CD4-positive, alpha-beta T cell (primary cell): ENCODE measurements around the gene KRTAP12-2. TPM values are rescaled to one million over a fixed set of nuclear protein-coding genes. Genes with fewer than 3 reads are reported as not detected.
A peak's percentile ranks its signal among the peaks of the same experiment; 100 is the strongest.

ENCODE experiments used
- ATAC-seq: fragments of 200-7000 bp; cut with Tn5 transposase; one replicate; pipeline ENCODE4 v1.10.0; 2022; ENCODE audit warnings: mild to moderate bottlenecking; ENCODE audit not compliant: poor library complexity
- CTCF ChIA-PET: fragments of 350-600 bp; sonication (Branson Sonifier 250); formaldehyde crosslinking; loops from one replicate; lab custom pipeline; 2021; ENCODE audit warnings: antibody characterized with exemption, inconsistent platforms; lab: Charles Lee
- POLR2A ChIA-PET: fragments of 350-600 bp; sonication (Branson Sonifier 250); formaldehyde crosslinking; loops from one replicate; lab custom pipeline; 2021; ENCODE audit warnings: antibody characterized with exemption, inconsistent platforms; lab: Charles Lee
- DNase-seq, 14 experiments: peaks; one replicate each; pipeline ENCODE4 v3.0.0-alpha.2; 2013 to 2020; ENCODE audit warnings: mixed read lengths in 2 of 14
- H3K27ac ChIP-seq, 2 donors: one replicate each; pipeline versions ENCODE4 v1.5.1 to v1.7.0; 2013; ENCODE audit warnings: low read length in 2 of 2, low read depth in 1 of 2, mild to moderate bottlenecking in 1 of 2
- H3K27me3 ChIP-seq, 2 experiments: 1 replicate in 1 of 2; 2 replicates in 1 of 2; pipeline versions ENCODE4 v1.6.1 to v1.7.0; 2013; ENCODE audit warnings: low read length in 2 of 2, control low read depth in 1 of 2, mild to moderate bottlenecking in 1 of 2, moderate library complexity in 1 of 2; ENCODE audit not compliant: insufficient read depth in 2 of 2, control insufficient read depth in 1 of 2
- H3K36me3 ChIP-seq: one replicate; pipeline ENCODE4 v1.6.1; 2013; ENCODE audit warnings: low read length, control low read depth; ENCODE audit not compliant: insufficient read depth
- H3K4me1 ChIP-seq: one replicate; pipeline ENCODE4 v1.6.1; 2013; ENCODE audit warnings: low read length, control low read depth; ENCODE audit not compliant: insufficient read depth
- H3K4me3 ChIP-seq: one replicate; pipeline ENCODE4 v1.5.1; 2013; ENCODE audit warnings: mild to moderate bottlenecking, low read length, moderate library complexity
- H3K9me3 ChIP-seq, 2 experiments: 1 replicate in 1 of 2; 2 replicates in 1 of 2; pipeline versions ENCODE4 v1.6.1 to v1.7.0; 2013; ENCODE audit warnings: low read length in 2 of 2, mild to moderate bottlenecking in 2 of 2, control low read depth in 1 of 2, moderate library complexity in 1 of 2; ENCODE audit not compliant: control insufficient read depth in 1 of 2, insufficient read depth in 1 of 2
- H3K27ac Mint-ChIP-seq: one replicate; pipeline ENCODE4 v1.8.0; 2020; ENCODE audit warnings: mixed read lengths
- H3K27me3 Mint-ChIP-seq: one replicate; pipeline ENCODE4 v1.8.0; 2021; ENCODE audit warnings: mixed read lengths
- H3K36me3 Mint-ChIP-seq: one replicate; pipeline ENCODE4 v1.8.0; 2021; ENCODE audit warnings: low read depth, mixed read lengths
- H3K4me1 Mint-ChIP-seq: one replicate; pipeline ENCODE4 v1.8.0; 2021; ENCODE audit warnings: low read depth, mixed read lengths
- H3K4me3 Mint-ChIP-seq: one replicate; pipeline ENCODE4 v1.8.0; 2020; ENCODE audit warnings: mild to moderate bottlenecking, mixed read lengths
- H3K9me3 Mint-ChIP-seq: one replicate; pipeline ENCODE4 v1.8.0; 2020; ENCODE audit warnings: mixed read lengths
- CTCF ChIP-seq: fragments of 200-600 bp; IDR thresholded peaks from one replicate; pipeline ENCODE4 v1.8.0; 2022; ENCODE audit warnings: antibody characterized with exemption, mild to moderate bottlenecking
- intact Hi-C, 2 experiments: fragments of 100-400 bp; cut with DNase I in 1 of 2; cut with micrococcal nuclease in 1 of 2; formaldehyde crosslinking; loops; one replicate each; pipeline versions ENCODE4 v1.15.1 to v1.9.0; 2023 to 2025; cut with DNase I, micrococcal nuclease
- total RNA-seq, 174 experiments: library from RNA in 2 of 174; stranded (reverse) in 2 of 174; gene quantifications; one replicate each; pipeline ENCODE4 v1.2.3 and lab custom pipeline; 2021 to 2026

KRTAP12-2 gene
- total RNA-seq, 2 experiments from 2014 or later = not detected

- no peak for ATAC-seq
- no peak overlapping the region for H3K4me3 Mint-ChIP-seq
- no peak for TF ChIP-seq CTCF
- no peaks in the 10 kb centered on the region for H3K36me3 ChIP-seq
- H3K36me3 Mint-ChIP-seq = peaks cover 45% of the 10 kb centered on the region
- H3K9me3 Mint-ChIP-seq = peaks cover 21% of the 10 kb centered on the region
- DNase-seq = peak in 1 of 14 experiments; percentile 68
- ChIA-PET CTCF (no interaction called here), POLR2A (no interaction called here)
- H3K27me3 ChIP-seq = no peaks in the 10 kb centered on the region
- peaks cover 29 to 37% of the 10 kb centered on the region in 2 experiments for H3K9me3 ChIP-seq
- peaks cover 47% of the 10 kb centered on the region for H3K4me1 ChIP-seq
- peaks cover 25% of the 10 kb centered on the region for H3K4me1 Mint-ChIP-seq
- intact Hi-C loops = no loop called here
- no peaks in the 10 kb centered on the region for H3K27me3 Mint-ChIP-seq
- no peak overlapping the region for H3K27ac ChIP-seq
- H3K4me3 ChIP-seq = no peak overlapping the region
- H3K27ac Mint-ChIP-seq = no peak overlapping the region
These were observed 40.5 kb downstream of the KRTAP12-2 start for GRCh38 chr21:44626262-44626661.

- ChIA-PET POLR2A (no interaction called here), CTCF (no interaction called here)
- Mint-ChIP-seq H3K9me3 (peaks cover 22% of the 10 kb centered on the region), H3K27ac (no peak overlapping the region), H3K4me3 (no peak overlapping the region), H3K36me3 (peaks cover 43% of the 10 kb centered on the region), H3K27me3 (no peaks in the 10 kb centered on the region), H3K4me1 (peaks cover 23% of the 10 kb centered on the region)
- no peaks in the 10 kb centered on the region for H3K27me3 ChIP-seq
- H3K4me1 ChIP-seq = peaks cover 46% of the 10 kb centered on the region
- no peak overlapping the region for H3K4me3 ChIP-seq
- intact Hi-C loops = no loop called here
- TF ChIP-seq CTCF = no peak
- DNase-seq (no peak), ATAC-seq (no peak)
- H3K9me3 ChIP-seq = peaks cover 24 to 36% of the 10 kb centered on the region in 2 experiments
- no peaks in the 10 kb centered on the region for H3K36me3 ChIP-seq
- H3K27ac ChIP-seq = no peak overlapping the region
These were observed 41.0 kb downstream of the KRTAP12-2 start for GRCh38 chr21:44625756-44626155.

GRCh38 chr21:44623575-44623974 lies 43.2 kb downstream of the KRTAP12-2 start:
- POLR2A ChIA-PET = no interaction called here
- peaks cover 36% of the 10 kb centered on the region for H3K4me1 ChIP-seq
- no peak overlapping the region for H3K27ac ChIP-seq
- ATAC-seq = no peak
- H3K9me3 ChIP-seq = peaks cover 15 to 27% of the 10 kb centered on the region in 2 experiments
- intact Hi-C loops = no loop called here
- no peak overlapping the region for H3K4me3 ChIP-seq
- Mint-ChIP-seq H3K4me3 (no peak overlapping the region), H3K9me3 (peaks cover 28% of the 10 kb centered on the region), H3K36me3 (peaks cover 51% of the 10 kb centered on the region), H3K27ac (no peak overlapping the region), H3K4me1 (peaks cover 28% of the 10 kb centered on the region), H3K27me3 (no peaks in the 10 kb centered on the region)
- CTCF ChIA-PET = no interaction called here
- no peak for DNase-seq
- no peaks in the 10 kb centered on the region for H3K27me3 ChIP-seq
- TF ChIP-seq CTCF = no peak
- no peaks in the 10 kb centered on the region for H3K36me3 ChIP-seq
